ENCODE measurements around the gene PEAK3.

Gene PEAK3

DNA sequence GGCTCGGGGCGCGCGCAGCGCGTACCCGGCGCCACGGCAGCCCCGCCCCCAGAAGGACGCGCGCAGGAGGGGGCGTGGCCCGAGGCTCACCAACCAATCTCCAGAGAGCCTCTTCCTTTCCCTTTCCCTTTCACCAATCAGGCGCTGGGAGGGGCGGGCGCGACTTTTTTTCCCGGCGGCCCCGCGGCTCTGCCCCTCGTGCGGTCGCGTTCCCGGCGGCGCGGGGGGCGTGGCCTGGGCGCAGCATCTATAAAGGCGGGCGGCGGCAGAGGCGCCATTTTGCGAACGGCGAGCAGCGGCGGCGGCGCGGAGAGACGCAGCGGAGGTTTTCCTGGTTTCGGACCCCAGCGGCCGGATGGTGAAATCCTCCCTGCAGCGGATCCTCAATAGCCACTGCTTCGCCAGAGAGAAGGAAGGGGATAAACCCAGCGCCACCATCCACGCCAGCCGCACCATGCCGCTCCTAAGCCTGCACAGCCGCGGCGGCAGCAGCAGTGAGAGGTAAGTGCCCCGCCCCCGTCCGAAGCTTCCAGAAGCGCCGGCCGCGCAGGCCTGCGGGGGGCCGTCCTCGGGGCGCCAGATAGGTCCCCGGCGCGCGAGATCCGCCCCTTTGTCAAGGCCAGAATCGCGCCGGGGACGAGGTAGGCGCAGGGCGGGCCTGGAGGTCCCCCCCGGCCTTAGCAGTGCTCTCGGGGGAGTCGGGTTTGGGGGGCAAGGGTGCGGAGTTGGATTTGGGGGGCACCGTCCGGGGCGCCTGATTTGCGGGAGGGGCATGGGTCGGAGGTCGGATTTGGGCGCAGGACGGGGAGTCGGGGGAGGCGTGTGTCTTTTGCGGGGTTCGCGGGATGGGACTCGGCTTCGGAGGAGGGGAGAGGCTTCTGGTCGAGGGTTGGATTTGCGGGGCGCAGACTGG, 12.5 kb downstream of the PEAK3 start:
- DNase-seq = peak; percentile 98

DNA sequence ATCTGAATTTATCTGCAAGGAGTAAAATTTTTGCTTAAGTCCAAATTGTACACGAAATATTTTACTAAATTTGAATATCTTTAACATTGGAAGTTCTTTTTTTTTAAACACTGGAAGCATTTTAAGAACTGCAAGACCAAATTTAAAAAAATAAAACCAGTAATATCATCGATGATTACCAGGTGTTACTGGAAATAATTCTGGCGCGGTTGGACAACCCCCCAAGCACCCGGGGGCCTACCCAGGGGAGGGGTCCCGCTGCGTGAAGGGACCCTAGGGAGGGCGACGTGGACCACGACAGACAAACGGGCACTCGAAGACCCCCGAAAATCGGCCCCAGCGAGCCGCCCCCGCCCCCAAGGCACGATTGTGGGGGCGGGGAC, 13.1 kb downstream of the PEAK3 start:
- no peak for DNase-seq

DNA sequence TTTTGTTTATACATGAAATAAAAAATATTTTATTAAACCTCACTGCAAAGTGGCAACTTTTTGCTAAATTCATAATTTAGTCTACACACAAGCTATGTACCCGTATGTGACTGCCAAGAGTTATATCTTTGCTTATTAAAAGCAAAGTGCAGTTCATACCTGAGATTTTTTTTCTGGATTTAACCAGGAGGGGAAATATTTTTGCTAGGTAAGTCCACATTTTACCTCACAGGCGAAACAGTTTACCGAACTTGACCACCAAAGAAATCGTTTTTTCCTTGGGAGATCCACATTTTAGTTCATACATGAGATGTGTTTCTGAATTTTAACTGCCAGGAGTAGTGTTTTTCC, 13.5 kb downstream of the PEAK3 start:
- no peak for DNase-seq

DNA sequence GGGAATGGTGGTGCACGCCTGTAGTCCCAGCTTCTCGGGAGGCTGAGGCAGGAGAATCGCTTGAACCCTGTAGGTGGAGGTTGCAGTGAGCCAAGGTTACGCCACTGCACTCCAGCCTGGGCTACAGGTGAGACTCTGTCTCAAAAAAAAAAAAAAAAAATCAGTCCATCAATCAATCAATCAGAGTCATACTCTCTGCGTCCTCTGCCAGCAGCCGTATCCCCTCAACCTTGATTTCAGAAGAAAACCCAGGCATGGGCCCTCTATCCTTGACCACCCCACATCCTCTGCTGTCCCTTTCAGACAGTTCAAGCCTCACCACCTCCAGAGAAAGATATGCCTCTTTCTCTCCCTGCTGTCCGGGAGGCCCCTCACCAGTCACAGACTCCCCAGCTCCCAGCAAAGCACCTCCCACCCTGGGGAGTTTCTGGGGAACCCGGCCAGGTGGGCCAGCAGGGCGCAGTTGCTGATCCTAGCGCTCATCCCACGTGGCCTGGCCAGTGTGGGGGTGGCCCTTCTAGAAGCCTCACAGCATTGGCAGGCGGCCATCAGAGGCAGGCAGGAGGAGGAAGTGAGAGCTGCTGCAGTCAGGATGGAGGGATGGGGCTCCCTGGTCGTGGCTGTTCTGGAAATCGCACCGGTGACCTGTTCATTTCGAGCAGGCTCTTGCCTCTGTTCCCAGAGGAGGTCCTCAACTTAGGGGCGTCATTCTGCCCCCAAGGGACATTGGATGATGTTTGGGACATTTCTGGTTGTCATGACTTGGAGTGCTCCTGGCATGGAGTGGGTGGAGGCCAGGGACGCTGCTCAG, 15.6 kb downstream of the PEAK3 start:
- DNase-seq = no peak

DNA sequence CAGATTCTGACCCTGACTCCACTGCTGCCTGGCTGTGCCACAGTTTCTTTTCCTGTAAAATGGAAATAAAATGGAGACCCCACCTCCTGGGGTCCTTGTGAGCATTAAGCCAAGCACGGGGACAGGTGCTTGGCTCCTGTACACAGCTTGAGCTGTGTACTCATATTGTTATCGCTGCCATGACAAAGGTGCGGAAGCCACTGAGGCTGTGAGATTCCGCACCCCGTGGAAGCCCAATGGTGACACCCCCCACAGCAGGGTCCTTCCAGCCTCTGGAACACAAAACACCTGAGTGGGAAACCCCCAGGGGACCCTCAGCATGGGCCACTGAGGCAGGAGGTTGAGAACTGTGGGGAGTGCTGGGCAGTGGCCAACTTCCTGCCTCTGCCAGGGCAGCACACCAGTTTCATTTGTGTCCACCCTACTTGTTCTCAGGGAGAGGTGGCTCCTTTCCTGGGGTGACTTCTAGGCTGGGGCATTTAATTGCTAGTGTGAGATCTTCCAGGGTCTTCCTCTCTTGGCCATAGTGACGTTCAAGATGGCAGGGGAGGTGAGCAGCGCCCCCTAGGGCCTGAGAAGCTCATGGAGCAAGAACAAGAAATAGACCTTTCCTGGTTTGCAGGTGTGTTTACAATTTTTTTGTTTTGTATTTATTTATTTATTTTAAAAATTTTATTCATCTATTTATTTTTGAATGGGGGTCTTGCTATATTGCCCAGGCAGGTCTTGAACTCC, 20.4 kb downstream of the PEAK3 start:
- DNase-seq = no peak

DNA sequence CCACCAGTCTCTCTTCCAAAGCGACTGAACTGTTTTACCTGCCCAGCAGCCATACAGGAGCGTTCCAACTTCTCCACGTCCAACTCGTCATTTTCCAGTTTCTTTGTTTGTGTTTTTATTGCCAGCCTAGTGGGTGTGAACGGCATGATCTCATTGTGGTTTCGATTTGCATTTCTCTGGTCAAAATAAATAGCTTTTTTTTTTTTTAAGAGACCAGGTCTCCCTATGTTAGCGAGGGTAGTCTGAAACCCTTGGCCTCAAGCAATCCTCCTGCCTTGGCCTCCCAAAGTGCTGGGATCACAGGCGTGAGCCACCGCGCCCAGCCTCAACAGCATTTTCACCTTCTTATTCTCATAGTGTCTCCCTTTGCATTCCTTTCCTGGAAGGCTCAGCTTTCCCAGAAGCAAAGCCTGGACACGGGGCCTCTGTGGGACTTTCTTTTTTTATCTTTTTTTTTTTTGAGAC, 21.6 kb downstream of the PEAK3 start:
- DNase-seq = no peak

DNA sequence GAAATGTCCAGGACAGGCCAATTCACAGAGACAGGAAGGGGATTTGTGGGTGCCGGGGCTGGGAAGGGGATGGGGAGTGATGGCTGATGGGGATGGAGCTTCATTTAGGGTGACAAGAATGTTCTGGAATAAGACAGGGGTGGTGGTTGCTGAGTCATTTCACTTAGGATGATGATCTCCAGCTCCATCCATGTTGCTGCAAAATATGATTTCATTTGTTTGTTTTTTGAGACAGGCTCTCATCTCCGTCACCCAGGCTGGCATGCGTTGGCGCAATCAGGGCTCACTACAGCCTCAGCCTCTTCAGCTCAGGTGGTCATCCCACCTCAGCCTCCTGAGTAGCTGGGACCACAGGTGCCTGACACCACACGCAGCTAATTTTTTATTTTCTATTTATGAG, 22.6 kb downstream of the PEAK3 start:
- DNase-seq = no peak

DNA sequence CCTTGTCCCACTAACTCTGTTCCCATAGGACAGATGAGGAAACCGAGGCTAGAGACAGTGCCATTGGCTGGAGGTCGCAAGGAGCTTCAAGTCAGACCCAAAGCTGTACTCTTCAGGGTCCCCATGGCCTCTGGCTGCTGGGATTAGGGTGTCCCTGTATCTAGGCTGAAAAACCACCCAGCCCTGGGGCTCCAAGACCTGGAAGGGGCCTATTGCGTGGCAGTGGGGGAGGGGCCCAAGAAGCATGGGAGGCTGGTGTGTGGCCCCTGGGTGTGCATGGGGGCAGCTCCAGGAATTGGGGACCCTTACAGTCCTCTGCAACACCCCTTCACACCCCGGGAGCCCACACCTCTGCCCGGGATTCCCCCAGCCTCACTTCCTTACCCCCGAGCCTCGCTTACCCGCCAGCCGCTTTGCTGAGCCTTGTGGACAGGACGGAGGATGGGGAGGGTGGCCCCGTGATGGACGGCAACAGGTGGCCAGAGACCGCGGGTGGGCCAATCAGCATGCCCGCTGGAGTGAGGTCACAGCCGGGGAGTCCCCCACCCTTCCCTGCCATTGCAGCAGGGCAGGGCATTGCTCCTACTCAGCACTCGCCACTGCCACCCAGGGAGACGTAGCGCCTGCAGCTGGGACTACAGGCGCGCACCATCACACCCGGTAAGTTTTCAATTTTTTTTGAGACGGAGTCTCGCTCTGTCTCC, 25.8 kb downstream of the PEAK3 start, which contains the start of gene JSRP1:
Gene JSRP1 (minus strand): TSS at position 436 of the 704 bp plus-strand sequence. CDS start 1,103 bp downstream, outside the sequence.
- DNase-seq = no peak

DNA sequence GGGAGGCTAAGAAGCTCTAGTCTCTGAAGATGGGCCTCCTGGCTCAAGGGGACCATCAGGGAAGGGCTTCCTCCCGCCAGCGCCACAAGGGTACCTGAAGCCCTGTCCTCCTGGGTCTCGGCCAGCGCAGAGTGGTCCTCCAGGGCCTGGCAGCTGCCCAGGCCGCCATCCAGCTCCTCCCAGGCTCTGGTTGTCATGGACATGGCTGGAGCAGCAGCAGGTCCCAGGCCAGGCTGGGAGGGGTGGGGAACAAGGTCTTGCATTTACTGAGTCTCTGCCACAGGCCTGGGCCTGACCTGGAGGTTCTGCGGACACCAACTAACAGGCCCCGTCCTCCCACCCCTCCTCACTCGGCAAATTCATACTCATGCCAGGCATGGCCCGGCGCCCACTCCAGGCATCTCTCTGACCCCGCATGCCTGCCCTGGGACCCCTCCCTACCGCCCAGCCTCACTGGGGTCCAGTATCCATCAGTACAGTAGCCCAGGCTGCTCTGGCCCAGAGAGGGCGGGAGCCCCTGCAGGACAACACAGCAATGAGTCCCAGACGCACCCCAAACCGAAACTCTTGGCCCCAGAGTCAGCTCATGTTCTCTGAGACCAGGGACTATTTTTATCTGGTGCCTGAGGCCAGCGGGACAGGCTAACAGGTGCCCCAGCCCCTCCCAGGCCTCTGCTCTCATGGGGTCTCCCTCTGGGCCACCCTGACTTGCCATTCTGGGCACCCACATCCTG, 26.7 kb downstream of the PEAK3 start:
- DNase-seq = no peak

DNA sequence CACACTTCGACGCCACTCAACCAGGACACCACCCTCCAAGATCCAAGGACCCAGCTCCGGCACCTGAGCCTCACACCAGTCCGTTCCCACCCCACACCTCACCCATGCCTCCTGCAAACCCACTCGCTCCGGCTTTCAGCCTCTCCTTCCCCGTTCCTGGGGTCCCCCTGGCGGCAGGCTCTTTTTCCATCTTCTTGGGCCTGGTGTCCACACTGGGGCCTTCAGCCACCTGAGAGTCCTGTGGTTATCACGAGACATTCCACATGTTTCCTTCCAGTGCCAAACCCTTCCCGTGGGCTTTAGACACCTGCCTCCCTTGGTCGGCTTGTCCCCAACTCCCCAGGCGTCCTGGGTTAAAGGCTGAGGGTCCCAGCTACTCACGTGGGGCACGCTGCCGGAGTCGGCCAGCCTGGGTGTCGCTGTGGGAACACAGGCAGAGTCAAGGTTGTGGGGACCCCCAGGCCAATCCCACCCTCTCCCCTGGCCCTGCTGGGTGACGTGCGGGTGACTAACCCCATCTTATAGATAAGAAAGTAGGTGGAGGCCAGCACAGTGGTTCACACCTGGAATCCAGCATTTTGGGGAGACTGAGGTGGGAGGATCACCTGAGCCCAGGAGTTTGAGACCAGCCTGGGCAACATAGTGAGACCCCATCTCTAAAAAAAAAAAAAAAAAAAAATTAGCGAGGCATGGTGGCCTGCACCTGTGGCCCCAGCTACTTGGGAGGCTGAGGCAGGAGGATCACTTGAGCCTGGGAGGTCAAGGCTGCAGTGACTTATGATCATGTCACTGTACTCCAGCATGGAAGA, 27.7 kb downstream of the PEAK3 start:
- DNase-seq = peak; percentile 87

DNA sequence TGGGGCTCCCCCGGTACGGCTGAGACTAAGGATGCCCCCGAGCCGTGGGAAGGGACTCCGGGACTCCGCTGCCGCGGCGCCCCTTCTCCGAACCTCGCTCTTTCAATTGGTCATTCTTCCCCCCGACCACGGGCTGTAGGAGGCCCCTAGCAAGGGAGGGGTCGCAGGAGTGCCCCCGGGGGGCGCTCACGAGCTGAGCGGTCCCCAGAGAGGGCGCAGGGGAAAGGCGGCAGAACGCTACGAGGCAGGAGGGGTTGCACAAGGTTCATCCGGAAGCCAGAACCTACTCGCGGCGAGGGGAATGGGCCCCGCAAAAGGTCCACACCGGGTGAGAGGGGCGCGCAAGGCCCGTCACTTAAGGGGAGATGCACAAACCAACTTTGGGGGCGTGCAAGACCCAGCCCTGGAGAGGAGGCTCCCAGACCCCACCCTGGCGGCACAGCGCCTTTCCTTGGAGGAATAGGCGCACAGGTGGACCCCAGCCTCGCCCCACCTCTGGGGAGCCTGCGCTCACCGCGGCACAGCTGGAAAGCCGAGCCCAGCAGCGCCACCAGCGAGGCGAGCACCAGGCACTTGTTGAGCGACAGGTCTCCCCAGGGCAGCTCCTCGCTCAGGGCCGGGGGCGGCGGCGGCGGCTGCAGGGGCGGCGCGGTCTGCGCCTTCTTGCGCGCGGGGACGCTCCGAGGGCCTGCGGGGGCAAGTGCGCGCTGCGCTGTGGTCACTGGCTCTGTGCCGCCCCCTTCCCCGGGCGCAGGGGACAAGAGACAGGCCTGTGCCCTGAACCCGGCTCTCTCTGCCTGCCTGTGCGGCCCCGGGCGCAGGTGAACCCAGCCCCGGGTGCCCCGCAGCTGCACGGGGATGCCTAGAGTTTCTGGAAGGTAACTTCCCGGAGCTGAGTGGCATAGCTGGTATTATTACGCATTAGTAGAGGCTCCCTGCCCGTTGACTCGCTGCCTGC, 28.6 kb downstream of the PEAK3 start:
- DNase-seq = no peak

DNA sequence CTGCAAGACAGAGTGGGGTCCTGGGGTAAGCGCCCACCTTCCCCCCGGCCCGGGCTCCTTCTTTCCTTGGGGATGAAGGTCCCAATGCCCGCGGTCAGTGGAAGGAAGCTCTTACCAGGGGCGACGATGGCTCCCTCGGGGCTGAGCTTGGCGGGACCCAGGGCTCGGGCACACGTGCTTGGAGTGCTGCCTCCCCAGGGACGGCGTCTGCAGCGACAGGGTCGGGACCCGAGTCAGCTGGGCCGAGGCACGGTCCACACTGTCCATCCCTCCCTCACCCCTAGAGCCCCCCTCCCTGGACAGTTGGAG, 29.2 kb downstream of the PEAK3 start:
- no peak for DNase-seq

DNA sequence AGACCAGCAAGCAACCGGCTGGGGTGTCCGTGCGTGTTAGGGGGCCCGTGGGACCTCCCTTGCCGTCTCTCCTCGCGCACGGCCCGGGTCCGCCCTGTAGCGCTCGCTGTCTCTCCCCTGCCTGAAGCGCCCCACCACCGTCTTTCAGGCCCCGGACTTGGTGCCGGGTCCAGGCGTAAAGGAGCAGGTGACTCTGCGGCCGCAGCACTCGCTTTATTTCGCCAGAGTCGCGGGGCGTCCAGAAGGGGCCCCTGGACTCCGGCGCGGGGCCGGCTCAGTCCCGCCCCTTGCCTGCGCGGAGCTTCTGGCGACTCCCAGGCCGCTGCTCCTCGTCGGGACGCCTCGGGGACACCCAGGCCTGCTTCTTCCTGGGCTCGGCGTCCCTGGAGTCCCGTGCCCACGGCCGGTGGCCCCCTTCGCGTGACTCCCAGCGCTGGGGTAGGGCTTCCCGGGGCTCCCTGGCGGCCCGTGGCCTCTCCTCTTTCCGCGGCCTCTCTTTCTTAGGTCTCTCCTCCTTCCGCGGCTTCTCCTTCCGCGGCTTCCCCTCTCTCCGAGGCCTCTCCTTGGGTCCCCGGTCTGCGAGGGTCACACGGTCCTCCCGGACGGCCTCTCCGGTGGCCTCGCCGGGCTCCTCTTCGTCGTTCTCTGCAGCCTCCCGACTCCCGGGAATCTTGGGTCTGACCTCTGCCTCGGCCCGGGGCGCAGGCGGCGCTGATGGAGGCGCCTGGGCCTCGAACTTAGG, 29.7 kb downstream of the PEAK3 start:
- DNase-seq = no peak

DNA sequence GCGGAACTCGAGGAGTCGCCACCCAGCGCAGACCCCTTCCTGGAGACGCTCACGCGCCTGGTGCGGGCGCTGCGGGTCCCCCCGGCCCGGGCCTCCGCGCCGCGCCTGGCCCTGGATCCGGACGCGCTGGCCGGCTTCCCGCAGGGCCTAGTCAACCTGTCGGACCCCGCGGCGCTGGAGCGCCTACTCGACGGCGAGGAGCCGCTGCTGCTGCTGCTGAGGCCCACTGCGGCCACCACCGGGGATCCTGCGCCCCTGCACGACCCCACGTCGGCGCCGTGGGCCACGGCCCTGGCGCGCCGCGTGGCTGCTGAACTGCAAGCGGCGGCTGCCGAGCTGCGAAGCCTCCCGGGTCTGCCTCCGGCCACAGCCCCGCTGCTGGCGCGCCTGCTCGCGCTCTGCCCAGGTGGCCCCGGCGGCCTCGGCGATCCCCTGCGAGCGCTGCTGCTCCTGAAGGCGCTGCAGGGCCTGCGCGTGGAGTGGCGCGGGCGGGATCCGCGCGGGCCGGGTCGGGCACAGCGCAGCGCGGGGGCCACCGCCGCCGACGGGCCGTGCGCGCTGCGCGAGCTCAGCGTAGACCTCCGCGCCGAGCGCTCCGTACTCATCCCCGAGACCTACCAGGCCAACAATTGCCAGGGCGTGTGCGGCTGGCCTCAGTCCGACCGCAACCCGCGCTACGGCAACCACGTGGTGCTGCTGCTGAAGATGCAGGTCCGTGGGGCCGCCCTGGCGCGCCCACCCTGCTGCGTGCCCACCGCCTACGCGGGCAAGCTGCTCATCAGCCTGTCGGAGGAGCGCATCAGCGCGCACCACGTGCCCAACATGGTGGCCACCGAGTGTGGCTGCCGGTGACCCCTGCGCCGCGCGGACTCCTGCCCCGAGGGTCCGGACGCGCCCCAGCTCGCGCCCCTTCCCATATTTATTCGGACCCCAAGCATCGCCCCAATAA, 30.6 kb downstream of the PEAK3 start:
- DNase-seq = no peak

DNA sequence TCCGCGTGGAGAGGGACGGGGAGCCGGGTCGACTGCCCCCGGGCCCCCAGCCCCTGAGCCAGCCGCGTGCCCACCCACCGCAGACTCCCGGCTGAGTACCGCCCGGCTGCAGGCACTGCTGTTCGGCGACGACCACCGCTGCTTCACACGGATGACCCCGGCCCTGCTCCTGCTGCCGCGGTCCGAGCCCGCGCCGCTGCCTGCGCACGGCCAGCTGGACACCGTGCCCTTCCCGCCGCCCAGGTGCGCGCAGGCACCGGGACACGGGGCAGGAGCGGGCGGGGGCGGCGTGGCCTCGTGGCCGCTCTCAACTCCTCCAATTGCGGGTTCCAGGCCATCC, 31.2 kb downstream of the PEAK3 start:
- DNase-seq = no peak

DNA sequence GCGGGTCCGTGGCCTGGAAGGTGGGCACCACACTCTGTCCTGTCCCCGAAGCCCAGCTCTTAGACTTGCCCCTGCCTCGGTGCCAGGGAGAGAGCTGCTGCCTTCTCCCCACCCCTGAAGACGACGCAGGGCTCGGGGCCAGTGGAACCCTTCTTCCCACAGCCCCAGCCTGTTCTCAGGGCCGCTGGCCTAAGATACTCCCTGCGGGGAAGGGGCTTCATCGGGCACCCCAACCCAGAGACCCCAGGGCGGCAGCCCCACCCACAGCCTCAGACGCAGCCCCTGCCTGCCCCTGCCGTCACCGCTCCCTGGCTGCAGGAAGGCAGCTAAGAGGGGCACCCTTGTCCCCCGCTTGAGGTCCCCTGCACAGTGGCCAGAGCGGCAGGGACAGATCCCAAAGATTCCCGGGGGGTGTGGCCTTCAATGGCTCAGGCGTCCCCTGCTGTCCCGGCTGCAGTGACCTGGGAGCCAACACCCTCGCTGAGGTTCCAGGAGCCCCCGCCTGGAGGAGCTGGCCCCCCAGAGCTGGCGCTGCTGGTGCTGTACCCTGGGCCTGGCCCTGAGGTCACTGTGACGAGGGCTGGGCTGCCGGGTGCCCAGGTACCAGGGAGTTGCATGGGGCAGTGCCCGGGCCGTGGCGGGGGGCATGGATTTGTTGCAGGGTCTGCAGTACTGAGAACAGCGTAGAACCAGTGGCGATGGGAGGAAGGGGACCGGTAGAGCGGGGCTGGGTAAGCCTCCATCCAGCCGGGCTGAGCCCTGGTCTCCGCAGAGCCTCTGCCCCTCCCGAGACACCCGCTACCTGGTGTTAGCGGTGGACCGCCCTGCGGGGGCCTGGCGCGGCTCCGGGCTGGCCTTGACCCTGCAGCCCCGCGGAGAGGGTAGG, 31.9 kb downstream of the PEAK3 start:
- DNase-seq = no peak

Data from islet precursor cell (in vitro differentiated cells).